ENCODE results near the gene GUCA2A. TPM values are rescaled to one million over a fixed set of nuclear protein-coding genes. Genes with fewer than 3 reads are reported as not detected.
A peak's percentile ranks its signal among the peaks of the same experiment; 100 is the strongest.
"Not testable (repeated sequence)": the region's sequence is repeated elsewhere in the genome, so short reads cannot be mapped to it uniquely, and the experiment has no call there.

GUCA2A gene, protein sequence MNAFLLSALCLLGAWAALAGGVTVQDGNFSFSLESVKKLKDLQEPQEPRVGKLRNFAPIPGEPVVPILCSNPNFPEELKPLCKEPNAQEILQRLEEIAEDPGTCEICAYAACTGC
- not detected for total RNA-seq

DNA sequence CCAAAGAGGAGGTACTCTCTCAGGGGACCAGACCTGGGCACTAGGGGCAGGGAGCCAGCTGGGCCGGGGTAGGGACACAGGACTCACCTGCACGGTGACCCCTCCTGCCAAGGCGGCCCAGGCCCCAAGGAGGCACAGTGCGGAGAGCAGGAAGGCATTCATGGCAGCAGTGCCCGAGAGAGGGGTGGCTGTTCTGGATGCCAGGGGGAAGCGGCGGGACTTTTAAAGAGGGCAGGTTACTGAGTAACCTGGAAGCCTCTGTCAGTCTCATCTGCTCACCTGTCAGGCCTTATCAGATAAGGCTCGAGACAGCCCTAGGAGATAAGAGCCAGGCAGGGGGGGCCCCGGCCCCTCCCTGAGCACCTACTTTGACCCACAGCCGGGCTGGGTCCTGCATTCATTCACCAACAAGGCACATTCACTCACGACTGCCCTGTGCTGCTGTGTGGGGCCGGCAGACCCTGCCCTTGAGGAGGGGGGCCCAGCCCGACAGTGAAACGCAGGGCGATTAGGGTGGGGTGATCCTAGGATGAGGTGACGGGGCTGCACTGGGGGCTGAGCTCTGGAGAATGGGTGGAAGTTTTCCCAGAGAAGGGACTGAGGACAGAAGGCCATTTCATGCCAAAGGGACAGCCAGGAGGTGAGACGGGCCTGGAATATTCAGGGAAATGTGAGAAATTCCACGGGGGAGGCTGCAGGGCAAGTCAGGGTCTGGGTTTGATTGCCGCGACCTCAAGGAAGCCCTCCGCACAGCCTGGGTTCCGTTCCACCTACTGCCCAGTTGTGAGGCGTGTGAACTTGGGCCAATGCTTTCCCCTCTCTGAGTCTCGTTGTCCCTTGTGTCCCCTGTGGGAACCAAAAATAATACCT is at the start of gene GUCA2A:
TSS of gene GUCA2A (minus strand) at position 195 of the 870 bp plus-strand sequence. CDS start at position 162, 33 bp downstream.
- Histone ChIP-seq H3K4me3 (no peak within 1 kb of the TSS), H3K27me3 (peaks cover 0 to 14% of the 10 kb centered on the region in 2 donors), H3K9me3 (peaks cover 0 to 19% (median 6%) of the 10 kb centered on the region in 4 donors), H3K27ac (peak within 1 kb of the TSS in 1 of 4 donors; percentile 23), H3K36me3 (no peaks in the 10 kb centered on the region), H3K4me1 (peaks cover 0 to 9% (median 0%) of the 10 kb centered on the region in 4 donors)
- no peak for DNase-seq (ENCODE audit: low spot score in 2 of 2)
- TF ChIP-seq EP300 (IDR thresholded peaks at IDR 0.05), result no peak
- TF ChIP-seq, protein P1, sequence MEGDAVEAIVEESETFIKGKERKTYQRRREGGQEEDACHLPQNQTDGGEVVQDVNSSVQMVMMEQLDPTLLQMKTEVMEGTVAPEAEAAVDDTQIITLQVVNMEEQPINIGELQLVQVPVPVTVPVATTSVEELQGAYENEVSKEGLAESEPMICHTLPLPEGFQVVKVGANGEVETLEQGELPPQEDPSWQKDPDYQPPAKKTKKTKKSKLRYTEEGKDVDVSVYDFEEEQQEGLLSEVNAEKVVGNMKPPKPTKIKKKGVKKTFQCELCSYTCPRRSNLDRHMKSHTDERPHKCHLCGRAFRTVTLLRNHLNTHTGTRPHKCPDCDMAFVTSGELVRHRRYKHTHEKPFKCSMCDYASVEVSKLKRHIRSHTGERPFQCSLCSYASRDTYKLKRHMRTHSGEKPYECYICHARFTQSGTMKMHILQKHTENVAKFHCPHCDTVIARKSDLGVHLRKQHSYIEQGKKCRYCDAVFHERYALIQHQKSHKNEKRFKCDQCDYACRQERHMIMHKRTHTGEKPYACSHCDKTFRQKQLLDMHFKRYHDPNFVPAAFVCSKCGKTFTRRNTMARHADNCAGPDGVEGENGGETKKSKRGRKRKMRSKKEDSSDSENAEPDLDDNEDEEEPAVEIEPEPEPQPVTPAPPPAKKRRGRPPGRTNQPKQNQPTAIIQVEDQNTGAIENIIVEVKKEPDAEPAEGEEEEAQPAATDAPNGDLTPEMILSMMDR (IDR thresholded peaks at IDR 0.05), result no peak
- 69 to 75% methylated on average over 24 of the region's 24 CpGs for WGBS, 2 donors

DNA sequence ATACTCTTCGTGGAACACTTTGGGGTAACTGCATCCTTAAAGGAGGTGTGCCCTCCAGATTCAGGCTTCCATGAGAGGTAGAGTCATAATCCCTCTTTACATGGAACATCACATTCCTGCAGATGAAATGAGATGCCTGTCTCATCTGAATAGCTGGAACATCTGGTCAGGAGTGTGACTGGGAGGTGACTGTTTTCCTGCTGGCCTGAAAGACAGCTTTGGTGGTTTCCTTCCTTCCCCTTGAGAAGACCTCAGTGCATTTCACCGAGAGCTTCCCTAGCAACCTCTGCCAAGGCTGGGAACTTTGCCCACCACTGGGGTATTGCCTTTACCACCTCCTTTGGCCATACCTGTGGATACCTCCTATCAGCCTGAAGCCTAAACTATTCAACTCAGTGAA is 46.7 kb upstream of the GUCA2A start:
- 84 to 86% methylated on average over 2 of the region's 2 CpGs for WGBS, 2 donors
- no peak overlapping the region for H3K4me3 ChIP-seq
- DNase-seq (ENCODE audit: low spot score in 2 of 2), result no peak
- TF ChIP-seq EP300 (IDR thresholded peaks at IDR 0.05), result no peak
- TF ChIP-seq POLR2A (IDR thresholded peaks at IDR 0.05), result no peak
- TF ChIP-seq, protein P1 (IDR thresholded peaks at IDR 0.05), result no peak
- peaks cover 0 to 28% (median 4%) of the 10 kb centered on the region in 4 donors for H3K4me1 ChIP-seq
- peaks cover 0 to 5% (median 2%) of the 10 kb centered on the region in 4 donors for H3K9me3 ChIP-seq
- peaks cover 0 to 8% (median 4%) of the 10 kb centered on the region in 3 donors for H3K36me3 ChIP-seq
- H3K27ac ChIP-seq, result no peak overlapping the region
- no peaks in the 10 kb centered on the region for H3K27me3 ChIP-seq

DNA sequence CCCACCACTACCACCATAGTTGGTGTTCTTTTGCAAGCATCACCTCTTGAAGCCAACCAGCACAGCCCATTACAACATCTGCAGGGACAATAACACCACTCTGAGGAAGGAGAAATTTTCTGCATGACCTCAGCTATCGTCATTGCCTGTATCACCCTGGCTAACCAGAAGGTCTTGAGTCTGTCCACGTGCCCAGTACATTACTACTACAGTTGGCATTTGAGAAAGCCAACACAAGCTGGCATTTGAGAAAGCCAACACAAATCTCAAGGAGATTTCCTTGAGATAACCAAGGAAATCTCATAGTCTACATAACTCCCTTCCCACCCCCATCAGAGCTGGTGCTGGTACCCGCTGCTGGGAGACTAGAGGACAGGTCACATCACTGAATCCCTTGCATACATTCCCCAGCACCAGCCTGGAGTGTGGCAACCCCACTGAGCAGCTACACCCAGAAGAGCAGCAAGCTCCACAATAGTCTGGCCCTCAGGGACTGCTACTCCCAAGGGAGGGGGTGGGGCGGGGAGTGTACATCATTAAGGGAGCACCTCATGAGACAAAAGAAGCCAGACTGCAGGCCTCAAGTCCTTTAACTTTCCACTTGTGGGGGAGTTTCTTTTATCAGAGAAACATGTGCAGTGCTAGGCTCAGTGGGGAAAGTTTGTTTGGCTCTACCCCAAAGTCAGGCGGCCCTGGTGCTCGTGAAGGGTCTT is 46.0 kb upstream of the GUCA2A start:
- 90 to 93% methylated on average over 5 to 6 of the region's 6 CpGs for WGBS, 2 donors
- no peaks in the 10 kb centered on the region for H3K27me3 ChIP-seq
- H3K27ac ChIP-seq, result no peak overlapping the region
- peaks cover 0 to 28% (median 4%) of the 10 kb centered on the region in 4 donors for H3K4me1 ChIP-seq
- no peak for TF ChIP-seq EP300 (IDR thresholded peaks at IDR 0.05)
- no peak for DNase-seq (ENCODE audit: low spot score in 2 of 2)
- peaks cover 0 to 8% (median 4%) of the 10 kb centered on the region in 3 donors for H3K36me3 ChIP-seq
- peaks cover 0 to 5% (median 2%) of the 10 kb centered on the region in 4 donors for H3K9me3 ChIP-seq
- H3K4me3 ChIP-seq, result no peak overlapping the region

DNA sequence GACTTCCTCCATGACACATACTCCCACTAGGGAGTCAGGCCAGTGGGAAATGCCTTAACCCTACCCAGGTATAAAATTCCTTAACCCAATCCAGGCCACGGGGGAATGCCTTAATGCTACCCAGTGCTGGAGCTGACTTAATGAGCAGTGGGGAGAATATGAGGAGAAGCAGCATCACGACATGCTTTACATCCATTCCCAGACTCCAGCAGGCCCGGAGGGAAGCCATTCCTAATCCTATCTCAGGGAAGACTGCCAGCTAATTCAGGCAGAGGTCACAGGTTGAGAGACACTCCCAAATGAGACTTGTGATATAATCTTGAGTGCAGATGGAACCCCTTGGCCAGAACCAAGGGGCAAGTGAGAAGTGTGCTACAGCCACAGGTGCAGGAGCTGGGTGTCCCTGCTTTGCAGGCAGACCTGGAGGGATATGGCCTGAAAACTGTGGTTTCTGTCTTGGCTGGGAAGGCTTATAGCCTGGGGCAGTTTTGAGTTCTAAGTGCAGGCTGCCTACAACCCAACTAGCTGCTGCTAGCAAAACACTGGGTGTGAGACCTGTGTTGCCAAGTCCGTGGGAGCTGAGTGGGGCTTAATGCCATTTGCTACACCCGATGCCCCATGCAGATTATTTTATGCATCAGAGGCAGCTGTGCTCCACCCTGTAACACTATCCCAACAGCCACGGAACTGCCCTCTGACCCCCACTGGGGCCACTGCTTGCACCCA is 45.1 kb upstream of the GUCA2A start:
- H3K9me3 ChIP-seq, result peaks cover 0 to 5% (median 2%) of the 10 kb centered on the region in 4 donors
- TF ChIP-seq EP300 (IDR thresholded peaks at IDR 0.05), result no peak
- TF ChIP-seq, protein P1 (IDR thresholded peaks at IDR 0.05), result no peak
- TF ChIP-seq POLR2A (IDR thresholded peaks at IDR 0.05), result no peak
- H3K27me3 ChIP-seq, result no peaks in the 10 kb centered on the region
- peaks cover 0 to 24% (median 4%) of the 10 kb centered on the region in 4 donors for H3K4me1 ChIP-seq
- H3K36me3 ChIP-seq, result peaks cover 0 to 8% (median 4%) of the 10 kb centered on the region in 3 donors
- no peak overlapping the region for H3K4me3 ChIP-seq
- 62 to 69% methylated on average over 6 of the region's 6 CpGs for WGBS, 2 donors
- H3K27ac ChIP-seq, result no peak overlapping the region
- DNase-seq (ENCODE audit: low spot score in 2 of 2), result no peak

DNA sequence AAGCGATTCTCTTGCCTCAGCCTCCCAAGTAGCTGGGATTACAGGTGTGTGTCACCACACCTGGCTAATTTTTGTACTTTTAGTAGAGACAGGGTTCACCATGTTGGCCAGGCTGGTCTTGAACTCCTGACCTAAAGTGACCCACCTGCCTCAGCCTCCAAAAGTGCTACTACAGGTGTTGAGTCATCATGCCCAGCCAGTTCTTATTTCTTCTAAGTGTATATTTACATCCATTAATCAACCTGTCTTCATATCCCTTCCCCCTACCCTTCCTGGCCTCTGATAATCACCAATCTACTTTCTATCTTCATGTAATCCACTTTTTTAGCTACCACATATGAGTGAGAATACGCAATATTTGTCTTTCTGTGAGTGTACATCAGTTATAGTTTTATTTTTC is 42.4 kb upstream of the GUCA2A start:
- not testable (repeated sequence) for H3K27ac ChIP-seq; DNase-seq (ENCODE audit: low spot score in 2 of 2); H3K4me3 ChIP-seq; H3K9me3 ChIP-seq; H3K27me3 ChIP-seq
- peaks cover 0 to 15% (median 0%) of the 10 kb centered on the region in 4 donors for H3K4me1 ChIP-seq
- peaks cover 0 to 29% (median 0%) of the 10 kb centered on the region in 3 donors for H3K36me3 ChIP-seq
- WGBS, 2 donors, result 98 to 99% methylated on average over 2 of the region's 2 CpGs
